SK-N-MC (cell line): ENCODE results near the gene GOLGA6L2.

Source experiments
- EZH2 ChIP-seq: fragments of 200-600 bp; sonication (generic); IDR thresholded peaks from one replicate; pipeline ENCODE4 v1.6.1; 2017; ENCODE audit warnings: antibody characterized with exemption
- FOXP2 ChIP-seq: optimal IDR thresholded peaks from 2 replicates; pipeline ENCODE3; 2011; ENCODE audit warnings: mild to moderate bottlenecking, moderate library complexity; ENCODE audit not compliant: insufficient read depth; ENCODE audit errors: extremely low read length, control extremely low read depth
- POLR2AphosphoS5 ChIP-seq: IDR thresholded peaks from 2 replicates; pipeline ENCODE4 v1.6.1; 2012; ENCODE audit warnings: mild to moderate bottlenecking, low read depth, low read length, borderline replicate concordance

GRCh38 chr15:23395030-23395692 is 51.9 kb downstream of the GOLGA6L2 start:
- TF ChIP-seq POLR2AphosphoS5 (no peak), EZH2 (no peak), FOXP2 (no peak)
